Gastroesophageal sphincter (tissue), 3 donors: ENCODE data around the gene GCN1.

ENCODE experiments used
- POLR2AphosphoS5 ChIP-seq: sonication (generic); formaldehyde crosslinking; IDR thresholded peaks from one replicate; pipeline ENCODE4 v1.6.1; 2017; ENCODE audit warnings: antibody characterized with exemption
- TF ChIP-seq, protein P1 (sequence below), 4 experiments: fragments of 200-600 bp in 2 of 4; fragments of 450-650 bp in 2 of 4; sonication (generic) in 1 of 4; IDR thresholded peaks; one replicate each; pipeline ENCODE4 v1.5.1; 2017 to 2019; ENCODE audit warnings: antibody characterized with exemption in 4 of 4, mild to moderate bottlenecking in 2 of 4, moderate library complexity in 2 of 4

DNA sequence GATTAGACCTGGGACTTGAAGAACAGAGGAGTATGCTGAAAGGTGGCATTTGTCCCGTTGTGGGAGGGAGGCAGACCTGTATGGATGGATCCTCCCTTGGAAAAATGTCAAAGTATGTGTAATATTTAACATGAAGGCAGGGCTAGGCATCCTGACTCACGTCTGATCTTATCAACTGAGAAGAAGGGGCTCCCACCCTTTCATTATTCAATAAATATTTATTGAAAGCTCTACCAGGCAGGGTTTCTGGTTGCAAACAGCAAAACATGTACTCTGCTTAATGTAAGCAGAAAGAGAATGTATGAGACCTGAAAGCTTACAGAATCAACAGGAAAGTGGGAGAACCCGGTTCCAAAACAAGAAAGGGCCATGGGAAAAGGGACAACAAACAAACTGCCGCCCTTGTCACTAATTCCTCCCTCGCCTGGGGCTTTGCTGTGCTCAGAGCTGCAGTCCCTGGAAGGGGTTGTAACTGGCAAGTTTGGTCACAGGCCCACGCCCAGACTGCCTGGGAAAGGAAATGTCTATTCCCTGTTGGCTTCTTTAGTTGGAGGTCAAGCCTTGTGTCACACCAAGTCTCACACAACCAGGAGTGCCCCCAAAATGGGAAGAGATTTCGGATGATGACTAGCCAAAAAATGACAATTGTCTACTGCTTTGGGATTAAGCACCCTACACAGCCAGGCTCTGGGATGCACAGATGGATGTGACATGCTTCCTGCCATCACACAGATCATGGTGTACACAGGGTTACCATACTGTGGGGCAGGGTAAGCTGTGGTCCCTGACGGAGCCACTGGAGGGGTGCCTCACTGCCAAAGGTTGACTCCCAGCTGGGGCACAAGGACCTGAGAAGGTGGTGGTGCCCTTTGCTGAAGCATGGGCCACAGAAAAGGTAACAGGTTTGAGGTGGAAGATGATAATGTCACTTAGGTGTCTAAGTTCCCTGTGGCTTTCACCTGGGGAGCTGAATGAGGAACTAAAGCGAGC lies 114.8 kb downstream of the GCN1 start:
- TF ChIP-seq, protein P1, sequence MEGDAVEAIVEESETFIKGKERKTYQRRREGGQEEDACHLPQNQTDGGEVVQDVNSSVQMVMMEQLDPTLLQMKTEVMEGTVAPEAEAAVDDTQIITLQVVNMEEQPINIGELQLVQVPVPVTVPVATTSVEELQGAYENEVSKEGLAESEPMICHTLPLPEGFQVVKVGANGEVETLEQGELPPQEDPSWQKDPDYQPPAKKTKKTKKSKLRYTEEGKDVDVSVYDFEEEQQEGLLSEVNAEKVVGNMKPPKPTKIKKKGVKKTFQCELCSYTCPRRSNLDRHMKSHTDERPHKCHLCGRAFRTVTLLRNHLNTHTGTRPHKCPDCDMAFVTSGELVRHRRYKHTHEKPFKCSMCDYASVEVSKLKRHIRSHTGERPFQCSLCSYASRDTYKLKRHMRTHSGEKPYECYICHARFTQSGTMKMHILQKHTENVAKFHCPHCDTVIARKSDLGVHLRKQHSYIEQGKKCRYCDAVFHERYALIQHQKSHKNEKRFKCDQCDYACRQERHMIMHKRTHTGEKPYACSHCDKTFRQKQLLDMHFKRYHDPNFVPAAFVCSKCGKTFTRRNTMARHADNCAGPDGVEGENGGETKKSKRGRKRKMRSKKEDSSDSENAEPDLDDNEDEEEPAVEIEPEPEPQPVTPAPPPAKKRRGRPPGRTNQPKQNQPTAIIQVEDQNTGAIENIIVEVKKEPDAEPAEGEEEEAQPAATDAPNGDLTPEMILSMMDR (IDR thresholded peaks at IDR 0.05) = no peak
- TF ChIP-seq POLR2AphosphoS5 = no peak
